ENCODE results near the gene CPPED1.

DNA sequence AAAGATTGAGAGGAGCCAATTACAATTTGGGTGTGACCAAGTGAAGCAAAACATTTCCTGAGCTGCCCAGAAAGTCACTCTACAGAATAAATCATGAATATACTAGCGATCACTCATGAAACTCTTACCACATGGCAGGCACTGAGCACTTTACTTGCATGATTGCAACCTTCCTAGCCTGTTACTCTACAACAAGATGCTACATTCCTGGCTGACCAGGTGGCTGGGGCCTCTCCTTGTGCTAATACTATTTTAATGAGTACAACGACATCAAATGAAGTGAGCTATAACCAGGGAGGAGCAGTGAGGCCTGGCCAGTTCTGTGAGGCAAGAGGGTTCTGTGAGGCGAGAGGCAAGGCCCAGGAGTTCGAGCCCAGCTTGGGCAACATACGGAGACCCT lies 75.2 kb downstream of the CPPED1 start:
- TF ChIP-seq, protein P1, sequence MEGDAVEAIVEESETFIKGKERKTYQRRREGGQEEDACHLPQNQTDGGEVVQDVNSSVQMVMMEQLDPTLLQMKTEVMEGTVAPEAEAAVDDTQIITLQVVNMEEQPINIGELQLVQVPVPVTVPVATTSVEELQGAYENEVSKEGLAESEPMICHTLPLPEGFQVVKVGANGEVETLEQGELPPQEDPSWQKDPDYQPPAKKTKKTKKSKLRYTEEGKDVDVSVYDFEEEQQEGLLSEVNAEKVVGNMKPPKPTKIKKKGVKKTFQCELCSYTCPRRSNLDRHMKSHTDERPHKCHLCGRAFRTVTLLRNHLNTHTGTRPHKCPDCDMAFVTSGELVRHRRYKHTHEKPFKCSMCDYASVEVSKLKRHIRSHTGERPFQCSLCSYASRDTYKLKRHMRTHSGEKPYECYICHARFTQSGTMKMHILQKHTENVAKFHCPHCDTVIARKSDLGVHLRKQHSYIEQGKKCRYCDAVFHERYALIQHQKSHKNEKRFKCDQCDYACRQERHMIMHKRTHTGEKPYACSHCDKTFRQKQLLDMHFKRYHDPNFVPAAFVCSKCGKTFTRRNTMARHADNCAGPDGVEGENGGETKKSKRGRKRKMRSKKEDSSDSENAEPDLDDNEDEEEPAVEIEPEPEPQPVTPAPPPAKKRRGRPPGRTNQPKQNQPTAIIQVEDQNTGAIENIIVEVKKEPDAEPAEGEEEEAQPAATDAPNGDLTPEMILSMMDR (IDR thresholded peaks at IDR 0.05): no peak
- TF ChIP-seq POLR2AphosphoS5 (IDR thresholded peaks at IDR 0.05): no peak

Data from prostate gland (tissue), 2 donors.